GM18858 (cell line): Measurements from ENCODE around the gene DNAH10.

ENCODE experiments used
- ATAC-seq: cut with Tn5 transposase; IDR thresholded peaks from one replicate; pipeline ENCODE4 v1.9.1; 2021; ENCODE audit not compliant: unreplicated experiment

The DNAH10 gene

DNA sequence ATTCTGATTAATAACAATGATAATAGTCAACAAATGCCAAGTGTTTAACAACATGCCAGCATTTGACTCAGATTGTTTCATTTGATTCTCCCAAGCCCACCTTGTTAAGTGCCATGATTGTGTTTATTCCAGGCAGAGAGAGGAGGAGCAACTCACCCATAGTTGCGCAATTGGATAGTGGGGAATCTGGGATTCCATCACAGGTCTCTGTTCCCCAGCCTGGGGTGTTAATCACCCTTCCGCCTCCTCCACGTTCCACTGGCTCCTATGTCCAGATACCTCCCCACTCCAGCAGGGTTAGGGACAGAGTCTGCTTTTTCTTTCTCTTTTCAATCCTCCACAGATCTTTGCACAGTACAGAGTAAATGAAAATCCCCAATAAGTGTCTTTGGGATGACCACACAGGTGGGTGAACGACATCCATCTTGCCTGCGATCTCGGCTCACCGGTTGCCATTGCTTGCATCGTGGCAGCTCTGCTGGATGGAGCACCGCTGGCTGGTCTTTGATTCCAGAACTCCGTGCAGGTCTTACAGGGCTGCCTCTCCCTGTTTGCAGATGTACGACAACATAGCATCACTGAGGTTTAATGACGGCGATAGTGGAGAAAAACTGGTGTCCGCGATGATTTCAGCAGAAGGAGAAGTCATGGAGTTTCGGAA lies 78.8 kb downstream of the DNAH10 start:
- no peak for ATAC-seq

DNA sequence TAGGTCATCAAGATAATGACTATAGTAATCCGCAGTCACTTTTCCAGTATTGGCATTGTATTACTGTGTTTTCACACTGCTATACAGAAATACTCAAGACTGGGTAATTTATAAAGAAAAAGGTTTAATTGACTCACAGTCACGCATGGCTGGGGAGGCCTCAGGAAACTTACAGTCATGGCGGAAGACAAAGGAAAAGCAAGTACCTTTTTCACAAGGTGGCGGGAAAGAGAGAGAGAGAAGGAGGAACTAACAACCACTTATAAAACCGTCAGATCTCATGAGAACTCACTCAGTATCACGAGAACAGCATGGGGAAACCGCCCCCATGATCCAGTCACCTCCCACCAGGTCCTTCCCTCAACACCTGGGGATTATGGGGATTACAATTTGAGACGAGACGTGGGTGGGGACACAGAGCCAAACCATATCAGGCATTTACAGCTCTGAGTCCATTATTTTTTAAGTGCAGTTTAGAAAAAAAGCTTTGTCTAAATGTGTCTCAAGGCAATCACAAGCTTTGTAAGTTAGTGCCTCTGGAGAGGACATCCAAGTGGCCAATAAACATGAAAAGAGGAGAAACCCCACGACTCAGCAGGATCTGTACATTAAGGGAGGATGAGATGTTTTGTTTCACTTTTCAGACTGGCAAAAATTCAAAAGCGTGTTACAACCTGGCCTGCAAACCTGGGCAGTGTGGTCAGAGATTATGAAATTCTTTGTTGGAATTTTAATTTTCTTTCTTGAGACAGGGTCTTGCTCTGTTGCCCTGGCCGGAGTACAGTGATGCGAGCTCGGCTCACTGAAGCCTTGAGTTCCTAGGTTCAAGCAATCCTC lies 82.0 kb downstream of the DNAH10 start:
- ATAC-seq = no peak

DNA sequence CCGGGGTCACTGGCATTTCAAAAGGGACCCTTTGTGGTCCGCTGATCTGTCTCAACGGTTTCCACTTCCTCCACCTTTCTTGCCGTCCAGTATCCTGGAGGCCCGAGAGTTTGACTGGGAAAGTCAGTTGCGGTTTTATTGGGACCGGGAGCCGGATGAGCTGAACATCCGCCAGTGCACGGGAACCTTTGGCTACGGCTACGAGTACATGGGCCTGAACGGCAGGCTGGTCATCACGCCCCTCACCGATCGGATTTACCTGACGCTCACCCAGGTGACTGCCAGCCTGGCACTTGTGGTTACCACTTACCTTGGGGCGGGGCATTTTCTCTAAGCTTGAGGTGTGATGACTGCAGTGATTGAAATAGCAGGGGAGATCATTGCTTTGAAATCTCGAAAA lies 83.8 kb downstream of the DNAH10 start:
- no peak for ATAC-seq

DNA sequence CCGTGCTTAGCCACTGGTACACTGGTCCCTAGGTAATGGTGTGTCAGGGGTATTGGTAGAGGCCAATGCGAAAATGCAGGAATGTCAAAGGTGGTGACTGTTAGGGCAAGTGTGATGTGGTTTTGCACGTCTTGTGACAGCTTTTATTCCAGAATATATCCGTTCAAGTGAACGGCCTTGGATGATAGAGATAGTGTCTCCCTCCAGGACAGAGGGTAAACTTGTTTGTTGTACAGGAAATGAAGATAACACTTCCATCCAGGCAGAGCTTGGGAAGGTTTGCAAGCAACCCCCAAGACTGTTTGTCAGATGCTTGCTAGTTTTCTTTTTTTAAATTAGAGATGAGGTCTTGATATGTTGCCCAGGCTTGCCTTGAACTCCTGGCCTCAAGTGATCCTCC lies 84.2 kb downstream of the DNAH10 start:
- no peak for ATAC-seq

DNA sequence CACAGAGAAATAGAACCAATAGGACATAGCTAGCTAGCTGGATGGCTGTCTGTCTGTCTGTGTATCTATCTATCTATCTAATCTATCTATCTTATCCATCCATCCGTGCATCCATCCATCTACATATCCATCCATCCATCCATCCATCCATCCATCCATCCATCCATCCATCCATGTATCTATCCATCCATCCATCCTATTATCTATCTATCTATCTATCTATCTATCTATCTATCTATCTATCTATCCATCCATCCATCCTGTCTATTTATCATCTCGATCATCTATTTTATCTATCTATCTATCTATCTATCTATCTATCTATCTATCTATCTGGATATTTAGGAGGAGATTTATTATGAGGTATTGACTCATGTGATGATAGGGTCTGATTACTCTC lies 84.9 kb downstream of the DNAH10 start:
- no peak for ATAC-seq

DNA sequence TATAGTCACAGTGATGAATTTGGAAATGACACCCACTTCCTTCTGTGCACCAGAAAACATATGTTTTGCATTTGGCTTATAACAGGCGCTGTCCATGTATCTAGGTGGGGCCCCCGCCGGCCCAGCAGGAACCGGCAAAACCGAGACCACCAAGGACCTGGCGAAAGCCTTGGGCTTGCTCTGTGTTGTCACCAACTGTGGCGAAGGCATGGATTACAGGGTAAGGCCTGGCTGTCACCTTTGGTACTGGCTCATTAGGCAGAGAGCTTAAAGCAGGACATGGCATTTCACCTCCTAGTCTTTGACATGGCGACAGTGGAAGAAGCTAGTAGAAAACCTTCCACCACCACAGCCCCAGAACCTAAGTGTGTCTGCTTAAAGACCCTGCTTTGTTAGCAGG lies 85.8 kb downstream of the DNAH10 start:
- no peak for ATAC-seq

DNA sequence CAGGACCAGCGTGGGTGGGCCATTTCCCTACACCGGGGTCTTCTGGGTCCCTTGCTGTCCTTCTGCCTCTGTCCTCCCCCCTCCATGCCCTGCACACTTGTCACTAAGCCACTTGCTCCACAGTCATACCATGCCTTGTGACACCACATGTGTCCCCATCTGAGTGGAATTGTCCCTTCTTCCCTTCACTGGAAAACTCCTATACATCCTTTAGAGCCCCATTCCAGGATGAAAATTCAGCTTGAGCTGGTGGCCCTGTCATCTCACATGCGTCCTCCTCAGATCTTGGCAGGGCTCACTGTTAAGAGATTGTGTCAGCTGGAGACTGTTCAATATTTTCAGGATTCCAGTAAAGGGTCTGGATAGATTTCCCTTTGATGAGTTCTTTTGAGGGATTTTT lies 87.4 kb downstream of the DNAH10 start:
- no peak for ATAC-seq

DNA sequence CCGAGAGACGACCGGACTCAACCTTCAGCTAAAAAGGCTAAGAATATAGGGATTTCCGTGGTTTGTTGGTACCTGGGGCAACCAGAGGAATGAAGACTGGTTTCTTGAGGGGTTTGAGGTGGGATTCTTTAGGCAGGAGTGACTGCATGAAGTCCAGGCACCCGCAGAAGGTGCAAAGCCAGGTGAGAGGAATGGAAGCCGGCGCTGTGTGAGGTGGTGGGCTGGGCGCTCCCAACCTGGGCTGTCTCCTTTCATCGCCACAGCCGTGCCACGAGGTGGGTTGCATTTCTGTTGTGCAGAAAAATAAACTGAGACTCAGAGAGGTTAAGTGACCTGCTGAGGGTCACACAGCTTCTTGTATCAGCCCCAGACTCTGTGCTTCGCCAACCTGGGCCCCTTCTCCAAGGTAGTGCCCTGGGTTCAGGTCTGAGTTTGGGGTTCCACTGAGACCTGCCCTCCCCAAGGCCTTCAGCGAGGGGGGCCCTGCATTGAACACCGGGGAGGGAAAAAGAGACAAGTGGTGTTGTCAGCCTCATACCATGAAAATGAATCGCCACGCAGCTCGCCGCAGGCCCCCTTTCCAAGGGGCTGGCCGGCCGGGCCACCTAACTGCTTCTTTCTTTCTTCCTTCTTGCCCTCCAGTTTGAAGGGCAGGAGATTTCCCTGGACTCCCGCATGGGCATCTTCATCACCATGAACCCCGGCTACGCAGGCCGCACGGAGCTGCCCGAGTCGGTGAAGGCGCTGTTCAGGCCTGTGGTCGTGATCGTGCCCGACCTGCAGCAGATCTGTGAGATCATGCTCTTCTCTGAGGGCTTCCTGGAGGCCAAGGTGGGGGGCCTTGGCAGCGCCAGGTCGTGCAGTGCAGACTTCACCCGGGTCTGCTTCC lies 88.4 kb downstream of the DNAH10 start:
- ATAC-seq = no peak

DNA sequence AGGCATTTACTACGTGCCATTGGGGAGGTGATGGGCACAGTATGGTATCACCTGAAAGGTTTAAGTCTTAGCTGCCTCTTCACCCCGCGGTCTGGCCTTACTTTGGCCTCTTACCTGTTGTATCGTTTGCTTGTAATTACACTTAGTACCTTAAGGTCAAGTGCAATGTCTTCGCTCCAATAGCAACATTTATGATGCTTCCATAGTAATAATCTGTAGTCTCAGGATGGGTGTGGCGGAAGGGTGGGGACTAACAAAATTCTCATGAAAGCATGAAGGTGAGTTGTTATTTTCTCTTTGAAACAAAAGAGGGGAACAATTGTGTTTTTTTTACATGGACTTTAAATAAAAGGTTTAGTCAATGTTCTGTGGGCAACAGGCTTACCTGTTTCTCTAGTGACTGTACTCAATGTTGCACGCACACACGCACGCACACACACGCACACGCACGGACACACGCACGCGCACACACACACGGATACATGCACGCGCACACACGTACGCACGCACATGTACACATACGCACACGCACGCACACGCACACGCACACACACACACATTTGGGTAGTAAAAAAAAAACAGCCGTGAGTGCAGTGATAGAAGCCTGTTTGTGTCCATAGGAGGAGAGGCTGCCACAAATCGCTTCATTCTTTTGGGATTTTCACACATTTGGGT lies 91.4 kb downstream of the DNAH10 start:
- ATAC-seq = no peak

DNA sequence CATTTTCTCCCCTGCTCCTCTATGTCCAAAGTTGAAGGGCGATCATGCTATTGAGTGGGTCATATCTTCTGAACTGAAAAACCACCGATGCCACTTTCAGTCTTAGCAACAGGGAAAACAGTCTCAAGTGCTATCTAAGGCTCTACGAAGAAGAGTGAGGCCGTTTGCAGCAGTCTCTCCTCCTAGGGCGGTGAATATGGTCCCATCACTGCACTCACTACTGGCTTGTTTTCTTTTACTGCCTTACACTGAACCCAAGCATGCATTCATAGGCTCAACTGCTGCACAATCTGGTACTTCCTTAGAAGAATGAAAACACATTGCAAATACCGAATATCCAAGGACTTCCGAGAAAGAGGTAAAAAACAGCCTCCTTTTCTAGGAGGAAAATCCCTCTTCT lies 92.1 kb downstream of the DNAH10 start:
- ATAC-seq = no peak

DNA sequence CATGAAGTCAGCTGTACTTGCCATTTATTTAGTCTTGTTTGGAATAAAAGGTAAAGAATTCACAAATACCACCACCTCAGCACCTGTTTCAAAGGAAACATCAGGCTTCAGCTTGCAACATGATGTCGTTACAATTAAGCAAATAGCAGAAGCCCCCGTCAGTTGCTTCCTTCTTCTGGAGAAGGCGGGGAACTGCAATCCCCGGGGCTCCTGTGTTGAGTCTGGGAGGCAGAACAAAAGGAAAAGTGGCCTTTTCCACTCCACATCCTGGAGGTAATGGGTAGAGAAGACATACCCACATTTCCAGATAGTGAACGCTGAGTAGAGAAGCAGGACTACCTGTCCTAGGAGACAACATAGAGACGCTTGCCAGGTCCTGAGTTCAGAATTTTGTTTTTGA lies 92.8 kb downstream of the DNAH10 start:
- ATAC-seq = no peak

DNA sequence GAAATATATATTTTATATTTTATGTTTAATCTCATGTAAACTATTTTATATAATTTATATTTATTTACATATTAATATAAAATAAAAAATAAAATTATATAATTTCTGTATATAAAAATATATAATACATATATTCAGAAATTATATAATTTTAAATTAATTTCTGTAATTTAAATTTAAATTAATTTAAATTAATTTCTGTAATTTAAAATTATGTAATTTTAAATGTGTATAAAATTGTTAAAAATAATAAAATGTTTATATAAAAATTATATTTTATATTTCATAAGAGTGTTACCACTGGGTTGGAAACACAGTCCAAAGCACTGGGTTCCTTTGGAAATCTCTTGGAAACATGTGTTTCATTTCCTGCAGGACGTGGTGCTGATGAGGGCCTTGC lies 94.6 kb downstream of the DNAH10 start:
- no peak for ATAC-seq

DNA sequence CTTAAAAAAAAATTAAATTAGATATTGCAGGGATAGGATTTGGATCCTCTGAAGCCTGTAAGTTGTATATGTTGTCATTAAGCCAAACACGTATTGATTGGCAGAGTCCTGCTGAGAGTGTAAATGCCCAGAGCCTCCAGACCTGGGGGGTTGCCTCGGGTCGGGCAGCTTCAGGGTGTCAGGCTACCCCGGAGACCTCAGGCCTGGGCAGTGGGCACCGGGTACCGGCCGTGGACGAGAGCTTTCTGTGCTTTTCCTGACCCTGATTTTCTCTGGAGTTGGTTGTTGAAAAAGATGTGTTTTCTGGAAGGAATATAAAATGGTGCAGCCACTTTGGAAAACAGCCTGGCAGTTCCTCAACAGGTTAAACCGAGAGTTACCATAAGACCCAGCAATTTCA lies 96.1 kb downstream of the DNAH10 start:
- no peak for ATAC-seq

DNA sequence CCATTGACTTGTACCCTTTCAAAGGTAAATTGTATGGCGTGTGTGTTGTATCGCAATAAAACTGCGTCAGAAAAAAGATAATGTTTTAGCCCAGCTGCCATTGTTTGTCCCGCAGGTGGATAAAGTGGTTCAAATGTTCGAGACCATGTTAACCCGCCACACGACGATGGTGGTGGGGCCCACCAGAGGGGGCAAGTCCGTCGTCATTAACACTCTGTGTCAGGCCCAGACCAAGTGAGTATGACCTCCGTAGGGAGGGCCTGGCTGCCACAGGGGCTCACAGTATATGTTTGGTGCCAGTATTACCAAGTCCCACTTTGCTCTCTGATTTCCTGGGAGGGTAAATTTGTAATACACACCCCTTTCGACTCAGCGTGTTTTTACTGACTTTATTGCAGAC lies 96.9 kb downstream of the DNAH10 start:
- no peak for ATAC-seq

DNA sequence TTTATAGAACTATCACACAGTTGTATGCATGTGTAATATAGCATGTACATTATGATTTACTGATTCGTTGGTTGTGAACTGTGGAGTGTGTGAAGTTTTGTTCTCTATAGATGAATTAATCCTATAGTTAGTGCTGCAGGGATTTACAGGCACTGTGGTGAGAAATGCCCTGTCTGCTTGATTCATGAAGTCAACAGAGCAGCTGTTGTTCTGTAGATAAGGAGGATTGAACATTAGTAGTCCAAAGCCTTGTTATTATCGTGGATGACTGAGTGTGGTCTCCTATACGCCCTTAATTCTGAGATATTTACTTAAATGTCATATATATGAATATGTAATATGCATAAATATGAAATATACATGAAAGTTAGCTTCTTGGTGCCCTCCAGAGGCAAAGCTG lies 98.3 kb downstream of the DNAH10 start:
- ATAC-seq = no peak

DNA sequence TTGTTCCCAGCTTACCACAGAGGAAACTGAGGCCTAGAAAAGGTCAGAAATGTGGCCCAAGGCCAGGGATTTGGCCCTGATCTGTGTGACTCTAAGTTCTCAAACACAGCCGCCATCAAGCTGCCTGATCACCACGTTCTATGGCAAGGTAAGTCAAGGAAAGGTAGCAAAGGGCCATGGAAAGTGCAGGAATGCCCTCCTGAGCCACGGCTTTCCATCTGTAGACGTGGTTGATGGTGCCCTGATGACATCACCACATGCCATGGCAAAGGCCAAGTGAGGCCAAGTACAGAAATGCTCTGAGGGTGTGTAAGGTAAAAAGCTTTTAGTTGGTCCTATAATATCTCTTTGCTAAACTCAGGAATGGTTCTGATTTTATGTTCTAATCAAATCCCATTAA lies 99.3 kb downstream of the DNAH10 start:
- ATAC-seq = no peak

DNA sequence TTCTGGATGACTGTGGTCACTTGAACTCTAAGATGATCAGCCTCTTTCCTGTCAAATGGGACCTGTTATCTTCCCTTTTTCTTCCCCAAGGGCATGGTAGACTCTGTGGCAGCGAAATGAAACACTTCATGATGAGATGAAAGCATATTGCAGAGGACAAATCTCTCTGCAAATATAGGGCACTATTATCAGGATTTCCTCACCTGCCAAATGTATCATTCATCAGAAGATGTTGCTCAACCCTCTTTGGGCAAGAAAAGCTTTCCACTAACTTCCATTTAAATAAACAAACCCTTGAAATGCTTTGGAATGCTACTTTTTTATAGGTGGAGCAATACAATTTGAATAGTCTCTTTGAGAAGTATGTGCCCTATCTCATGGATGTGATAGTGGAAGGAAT lies 105.0 kb downstream of the DNAH10 start:
- no peak for ATAC-seq

DNA sequence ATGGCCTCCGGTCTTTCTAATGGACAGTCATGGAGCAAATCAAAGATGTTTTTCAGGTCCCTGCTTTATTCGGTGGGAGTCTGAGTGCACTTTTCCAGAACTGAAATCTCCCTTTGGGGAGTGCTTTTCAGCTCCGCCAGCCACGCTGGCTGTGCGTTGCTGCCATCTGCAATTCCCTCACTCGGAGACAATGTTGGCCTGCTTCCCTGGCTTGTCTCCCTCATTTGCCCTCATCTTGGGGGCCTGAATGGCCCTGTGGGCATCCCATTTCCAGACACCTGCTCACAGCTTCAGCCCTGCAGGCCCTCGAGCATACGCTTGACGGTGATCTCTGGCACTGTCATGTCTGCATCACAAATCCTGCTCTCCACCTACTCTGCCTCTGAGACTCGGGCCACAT lies 106.7 kb downstream of the DNAH10 start:
- ATAC-seq = no peak

DNA sequence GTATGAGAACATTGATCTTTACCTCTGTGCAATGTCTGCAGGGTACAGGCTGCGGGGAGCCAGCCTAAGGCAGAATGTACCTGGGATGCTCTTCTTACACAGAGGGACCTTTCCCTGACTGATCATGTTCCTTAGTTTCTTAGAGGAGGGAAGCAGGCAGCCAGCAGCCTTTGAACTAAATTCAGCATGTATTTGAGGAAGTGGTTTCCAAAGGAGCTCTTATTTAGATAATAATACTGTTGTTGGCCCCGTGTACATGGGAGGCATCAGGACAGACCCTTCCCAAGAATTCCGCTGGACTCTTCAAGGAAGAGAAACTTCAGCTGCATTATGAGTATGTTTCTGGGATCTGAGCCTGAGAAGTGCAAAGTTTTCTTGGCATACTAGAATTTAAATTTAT lies 111.7 kb downstream of the DNAH10 start:
- no peak for ATAC-seq

DNA sequence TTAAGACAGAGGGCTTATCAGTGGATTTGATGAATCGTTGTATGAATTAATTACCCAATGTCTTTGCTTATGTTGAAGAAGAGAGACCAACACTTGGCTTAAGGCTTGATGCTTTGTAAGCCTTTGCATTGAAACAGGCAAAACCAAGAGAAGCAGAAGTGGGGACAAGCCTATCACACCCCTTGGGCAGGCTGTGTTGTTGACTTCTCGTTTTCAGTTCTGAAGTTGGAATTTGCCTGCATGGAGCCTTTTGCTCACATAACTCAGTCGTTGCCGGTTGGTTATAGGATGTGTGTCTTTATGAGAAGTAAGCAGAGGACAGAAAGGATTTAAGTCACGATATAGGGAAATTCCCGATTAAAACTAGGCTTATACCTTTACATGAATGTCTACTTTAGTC lies 115.9 kb downstream of the DNAH10 start:
- ATAC-seq = no peak

DNA sequence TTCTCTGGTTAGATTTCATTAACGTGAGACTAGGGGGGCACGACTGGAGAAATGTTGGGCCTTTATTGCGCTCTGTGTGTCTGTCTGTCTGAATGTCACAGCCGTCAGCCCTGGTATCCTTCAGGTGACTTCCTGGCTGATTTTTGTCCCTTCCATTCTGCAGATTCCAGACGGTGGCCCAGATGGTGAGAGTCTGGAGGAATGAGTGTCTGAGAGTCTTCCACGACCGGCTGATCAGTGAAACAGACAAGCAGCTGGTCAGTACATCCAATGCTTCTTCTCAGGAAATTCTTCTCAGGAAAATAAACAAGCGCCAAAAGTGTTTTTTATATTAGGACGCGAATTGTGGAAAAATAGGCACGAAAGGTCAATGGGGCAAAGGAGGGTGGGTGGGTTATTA lies 117.0 kb downstream of the DNAH10 start:
- ATAC-seq = no peak
